Caco-2 (cell line): ENCODE data around the gene OR5AU1. TPM values are rescaled to one million over a fixed set of nuclear protein-coding genes. Genes with fewer than 3 reads are reported as not detected.
A peak's percentile ranks its signal among the peaks of the same experiment; 100 is the strongest.

ENCODE experiments used
- BruUV-seq: library from RNA; stranded (reverse); fragments of 400-500 nt; replicated peaks from 2 replicates; lab custom pipeline; 2021; lab: Mats Ljungman, UMichigan
- CTCF ChIA-PET: fragments of 300-600 bp; sonication (Branson Sonifier 250); formaldehyde crosslinking; loops from one replicate; lab custom pipeline; 2022; ENCODE audit warnings: antibody characterized with exemption; lab: Charles Lee
- POLR2A ChIA-PET: fragments of 300-600 bp; sonication (Branson Sonifier 250); formaldehyde crosslinking; loops from one replicate; lab custom pipeline; 2022; ENCODE audit warnings: antibody characterized with exemption; lab: Charles Lee
- DNase-seq, 2 experiments: peaks; one replicate each; pipeline versions ENCODE4 v3.0.0 to v3.0.0-alpha.2; 2020 to 2022
- H3K27me3 ChIP-seq: replicated peaks from 2 replicates; pipeline ENCODE4 v1.6.0; 2011; ENCODE audit warnings: low read length; ENCODE audit not compliant: control insufficient read depth, insufficient read depth
- H3K36me3 ChIP-seq: 2 replicates; pipeline ENCODE4 v1.5.1; 2011; ENCODE audit warnings: low read length; ENCODE audit not compliant: control insufficient read depth, insufficient read depth
- H3K4me1 ChIP-seq: fragments of 250-450 bp; sonication (Bioruptor Pico); 2 replicates; pipeline ENCODE4 v1.5.1; 2020; ENCODE audit warnings: mild to moderate bottlenecking
- H3K4me3 ChIP-seq: 2 replicates; pipeline ENCODE4 v1.5.1; 2011; ENCODE audit warnings: low read depth, mild to moderate bottlenecking, control low read depth, low read length
- H3K9me3 ChIP-seq: fragments of 250-450 bp; sonication (Bioruptor Pico); 2 replicates; pipeline ENCODE4 v1.5.1; 2020; ENCODE audit warnings: mild to moderate bottlenecking, moderate library complexity
- H3K27ac Mint-ChIP-seq: one replicate; pipeline ENCODE4 v1.8.0; 2022; ENCODE audit warnings: mixed read lengths; ENCODE audit not compliant: unreplicated experiment
- H3K27me3 Mint-ChIP-seq: one replicate; pipeline ENCODE4 v1.8.0; 2022; ENCODE audit warnings: mixed read lengths; ENCODE audit not compliant: insufficient read depth, unreplicated experiment
- H3K36me3 Mint-ChIP-seq: one replicate; pipeline ENCODE4 v1.8.0; 2022; ENCODE audit warnings: mild to moderate bottlenecking, mixed read lengths; ENCODE audit not compliant: insufficient read depth, unreplicated experiment
- H3K4me1 Mint-ChIP-seq: one replicate; pipeline ENCODE4 v1.8.0; 2022; ENCODE audit warnings: low read depth, mixed read lengths; ENCODE audit not compliant: unreplicated experiment
- H3K4me3 Mint-ChIP-seq: one replicate; pipeline ENCODE4 v1.8.0; 2022; ENCODE audit warnings: mild to moderate bottlenecking, moderate library complexity, mixed read lengths; ENCODE audit not compliant: unreplicated experiment
- H3K9me3 Mint-ChIP-seq: one replicate; pipeline ENCODE4 v1.8.0; 2022; ENCODE audit warnings: mixed read lengths; ENCODE audit not compliant: unreplicated experiment
- intact Hi-C: fragments of 100-400 bp; cut with micrococcal nuclease; formaldehyde crosslinking; loops from one replicate; pipeline ENCODE4 v1.10.0; 2022; ENCODE audit not compliant: unreplicated experiment
- total RNA-seq: library from RNA; stranded (reverse); gene quantifications from 2 replicates; pipeline ENCODE4 v1.2.3, GENCODE V29; 2022
- TF ChIP-seq, protein P1 (sequence below), 2 experiments: fragments of 200-600 bp in 1 of 2; IDR thresholded peaks; 1 replicate in 1 of 2; 2 replicates in 1 of 2; pipeline versions ENCODE4 v1.5.1 to v1.8.0; 2011 to 2022; ENCODE audit warnings: antibody characterized with exemption in 1 of 2, control low read depth in 1 of 2, inconsistent platforms in 1 of 2, low read depth in 1 of 2, low read length in 1 of 2, mild to moderate bottlenecking in 1 of 2, moderate library complexity in 1 of 2; ENCODE audit not compliant: insufficient read depth in 1 of 2, severe bottlenecking in 1 of 2, unreplicated experiment in 1 of 2

The OR5AU1 gene
- total RNA-seq, 1 experiment from 2014 or later: not detected

DNA sequence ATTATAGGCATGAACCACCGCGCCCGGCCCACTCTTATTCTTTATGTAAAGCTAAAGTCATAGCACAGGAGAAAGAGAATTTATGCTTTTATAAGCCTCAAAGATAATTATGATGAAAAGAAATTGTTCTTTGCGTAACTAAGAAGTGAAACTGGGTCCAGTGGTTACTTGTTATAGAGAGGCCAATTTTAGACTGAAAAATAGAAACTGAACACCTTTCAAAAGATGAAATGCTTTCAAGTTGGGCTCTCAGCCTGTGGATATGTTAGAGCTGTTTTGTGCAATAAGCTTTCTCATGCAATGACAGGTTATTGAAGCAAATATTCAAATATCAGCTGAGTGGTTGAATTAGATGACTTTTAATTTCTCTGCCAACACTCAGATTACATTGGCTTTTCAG is 47.1 kb downstream of the OR5AU1 start:
- Mint-ChIP-seq H3K9me3 (no peaks in the 10 kb centered on the region), H3K27ac (no peak overlapping the region), H3K36me3 (peaks cover 5% of the 10 kb centered on the region), H3K27me3 (no peaks in the 10 kb centered on the region), H3K4me3 (no peak overlapping the region), H3K4me1 (peaks cover 6% of the 10 kb centered on the region)
- Histone ChIP-seq H3K4me3 (no peak overlapping the region), H3K4me1 (peaks cover 17% of the 10 kb centered on the region), H3K27me3 (no peaks in the 10 kb centered on the region), H3K9me3 (no peaks in the 10 kb centered on the region), H3K36me3 (no peaks in the 10 kb centered on the region)
- TF ChIP-seq, protein P1, sequence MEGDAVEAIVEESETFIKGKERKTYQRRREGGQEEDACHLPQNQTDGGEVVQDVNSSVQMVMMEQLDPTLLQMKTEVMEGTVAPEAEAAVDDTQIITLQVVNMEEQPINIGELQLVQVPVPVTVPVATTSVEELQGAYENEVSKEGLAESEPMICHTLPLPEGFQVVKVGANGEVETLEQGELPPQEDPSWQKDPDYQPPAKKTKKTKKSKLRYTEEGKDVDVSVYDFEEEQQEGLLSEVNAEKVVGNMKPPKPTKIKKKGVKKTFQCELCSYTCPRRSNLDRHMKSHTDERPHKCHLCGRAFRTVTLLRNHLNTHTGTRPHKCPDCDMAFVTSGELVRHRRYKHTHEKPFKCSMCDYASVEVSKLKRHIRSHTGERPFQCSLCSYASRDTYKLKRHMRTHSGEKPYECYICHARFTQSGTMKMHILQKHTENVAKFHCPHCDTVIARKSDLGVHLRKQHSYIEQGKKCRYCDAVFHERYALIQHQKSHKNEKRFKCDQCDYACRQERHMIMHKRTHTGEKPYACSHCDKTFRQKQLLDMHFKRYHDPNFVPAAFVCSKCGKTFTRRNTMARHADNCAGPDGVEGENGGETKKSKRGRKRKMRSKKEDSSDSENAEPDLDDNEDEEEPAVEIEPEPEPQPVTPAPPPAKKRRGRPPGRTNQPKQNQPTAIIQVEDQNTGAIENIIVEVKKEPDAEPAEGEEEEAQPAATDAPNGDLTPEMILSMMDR (IDR thresholded peaks at IDR 0.05; ENCODE audit: insufficient read depth in 1 of 2, low read depth in 1 of 2, low read length in 1 of 2, severe bottlenecking in 1 of 2, unreplicated experiment in 1 of 2): no peak
- intact Hi-C loops: no loop called here
- CTCF ChIA-PET: interaction anchor here (0.6 to 1.3 kb wide), 2 partner anchors 40 to 101 kb away, joined by 3 to 5 read pairs; no protein-coding TSS in a partner anchor
- DNase-seq: no peak
- BruUV-seq: no TSS peak
- POLR2A ChIA-PET: no interaction called here

DNA sequence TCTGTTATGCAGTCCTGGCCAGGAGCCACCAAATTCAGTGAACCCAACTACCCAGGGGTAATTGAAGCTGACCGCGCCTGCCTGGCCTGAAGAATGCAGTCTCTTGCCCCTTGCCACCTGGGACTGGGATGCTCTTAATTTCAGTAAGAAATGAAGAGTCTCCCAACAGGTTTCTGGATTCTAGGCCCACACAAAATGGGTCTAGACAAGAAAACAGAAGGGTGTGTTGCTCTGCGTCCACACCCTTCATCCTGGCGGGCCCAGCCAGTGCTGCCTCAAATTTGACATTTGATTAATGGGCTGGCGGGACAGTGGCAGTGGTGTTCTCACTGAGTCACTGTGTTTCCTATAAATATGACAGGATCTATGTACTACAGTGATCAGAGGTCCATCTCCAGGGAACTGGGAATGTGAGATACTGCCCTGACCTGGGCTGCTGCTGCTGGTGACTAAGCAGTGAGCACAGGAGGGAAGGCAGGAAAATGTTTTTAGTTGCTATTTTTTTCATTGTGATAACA is 48.5 kb downstream of the OR5AU1 start:
- Mint-ChIP-seq H3K27me3 (no peaks in the 10 kb centered on the region), H3K27ac (no peak overlapping the region), H3K4me3 (no peak overlapping the region), H3K36me3 (peaks cover 11% of the 10 kb centered on the region), H3K9me3 (no peaks in the 10 kb centered on the region), H3K4me1 (peaks cover 18% of the 10 kb centered on the region)
- Histone ChIP-seq H3K4me3 (no peak overlapping the region), H3K36me3 (no peaks in the 10 kb centered on the region), H3K4me1 (peaks cover 23% of the 10 kb centered on the region), H3K27me3 (no peaks in the 10 kb centered on the region), H3K9me3 (no peaks in the 10 kb centered on the region)
- BruUV-seq: no TSS peak
- TF ChIP-seq, protein P1 (IDR thresholded peaks at IDR 0.05; ENCODE audit: insufficient read depth in 1 of 2, low read depth in 1 of 2, low read length in 1 of 2, severe bottlenecking in 1 of 2, unreplicated experiment in 1 of 2): no peak
- no peak for DNase-seq
- ChIA-PET POLR2A (interaction anchor here (0.6 kb wide), 1 partner anchor 13 kb away, joined by 12 read pairs; no protein-coding TSS in a partner anchor), CTCF (no interaction called here)
- intact Hi-C loops: no loop called here

DNA sequence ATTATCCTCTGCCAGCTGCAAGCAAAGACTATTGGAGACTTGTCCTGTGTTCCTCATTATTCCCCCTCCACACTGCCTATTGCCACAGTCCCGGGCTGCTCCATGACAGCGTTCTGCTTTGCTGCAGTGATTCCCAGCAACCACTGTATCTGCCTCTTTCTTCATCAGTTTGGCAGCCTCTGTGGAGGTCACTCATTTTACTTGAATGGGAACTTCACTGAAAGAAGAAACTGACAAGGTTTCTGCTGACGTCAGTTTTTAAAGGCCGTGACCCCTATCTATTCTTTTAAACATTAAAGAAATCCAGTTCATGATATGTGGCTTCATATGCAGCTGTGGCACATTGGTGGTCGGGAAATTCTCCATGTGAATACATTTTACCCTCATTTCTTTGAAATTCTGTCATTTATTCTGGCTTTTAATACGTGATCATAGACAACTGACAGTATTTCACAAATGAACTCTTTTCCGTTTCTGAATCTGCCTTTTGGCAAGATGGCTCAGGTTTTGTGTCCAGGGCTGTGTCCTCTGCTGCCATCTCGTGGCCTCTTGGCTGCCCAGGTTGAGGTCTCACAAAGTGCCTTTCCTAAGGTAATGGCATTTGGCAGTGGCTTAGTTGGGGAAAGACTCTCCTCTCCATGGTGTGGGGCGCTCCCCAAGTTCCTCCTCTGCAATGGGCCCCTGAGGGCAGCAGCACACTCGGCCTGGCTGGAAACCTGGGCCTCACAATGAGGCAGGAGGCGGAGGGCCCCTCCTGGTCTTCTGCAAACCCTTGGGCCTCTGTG is 49.2 kb downstream of the OR5AU1 start:
- peaks cover 11% of the 10 kb centered on the region for H3K36me3 Mint-ChIP-seq
- H3K9me3 ChIP-seq: no peaks in the 10 kb centered on the region
- no peak overlapping the region for H3K4me3 ChIP-seq
- H3K27ac Mint-ChIP-seq: no peak overlapping the region
- TF ChIP-seq, protein P1 (IDR thresholded peaks at IDR 0.05; ENCODE audit: insufficient read depth in 1 of 2, low read depth in 1 of 2, low read length in 1 of 2, severe bottlenecking in 1 of 2, unreplicated experiment in 1 of 2): peak; percentile 88 to 95
- H3K4me1 Mint-ChIP-seq: peaks cover 22% of the 10 kb centered on the region
- POLR2A ChIA-PET: no interaction called here
- CTCF ChIA-PET: interaction anchor here (1.3 to 1.4 kb wide), 2 partner anchors 36 to 38 kb away, joined by 4 read pairs; partner anchors contain the start of gene ARHGEF40
- no peaks in the 10 kb centered on the region for H3K27me3 Mint-ChIP-seq
- H3K36me3 ChIP-seq: no peaks in the 10 kb centered on the region
- no peaks in the 10 kb centered on the region for H3K9me3 Mint-ChIP-seq
- H3K4me3 Mint-ChIP-seq: peak overlapping the region; percentile 35
- DNase-seq: peak; percentile 81 to 85
- H3K4me1 ChIP-seq: peaks cover 26% of the 10 kb centered on the region
- no peaks in the 10 kb centered on the region for H3K27me3 ChIP-seq
- intact Hi-C loops: no loop called here
- BruUV-seq: no TSS peak
